B cell (primary cell): ENCODE measurements around the gene WIPI1. TPM values are rescaled to one million over a fixed set of nuclear protein-coding genes. Genes with fewer than 3 reads are reported as not detected.

ENCODE experiments used
- ATAC-seq: fragments of 200-7000 bp; cut with Tn5 transposase; one replicate; pipeline ENCODE4 v1.10.0; 2021; ENCODE audit warnings: low read depth, mild to moderate bottlenecking, moderate number of reproducible peaks, moderate library complexity
- CTCF ChIA-PET: fragments of 350-600 bp; sonication (Branson Sonifier 250); formaldehyde crosslinking; loops from one replicate; lab custom pipeline; 2021; ENCODE audit warnings: antibody characterized with exemption, inconsistent platforms; lab: Charles Lee
- POLR2A ChIA-PET: fragments of 350-600 bp; sonication (Branson Sonifier 250); formaldehyde crosslinking; loops from one replicate; lab custom pipeline; 2021; ENCODE audit warnings: antibody characterized with exemption; lab: Charles Lee
- DNase-seq: peaks from one replicate; pipeline ENCODE4 v3.0.0; 2013
- H2AFZ ChIP-seq: 2 replicates; pipeline ENCODE4 v1.6.1; 2012; ENCODE audit warnings: mild to moderate bottlenecking, low read depth, low read length; ENCODE audit not compliant: insufficient read depth, poor library complexity, severe bottlenecking
- H3K27ac ChIP-seq, 2 donors: 1 replicate in 1 of 2; 2 replicates in 1 of 2; pipeline ENCODE4 v1.5.1; 2012 to 2013; ENCODE audit warnings: low read length in 2 of 2, mild to moderate bottlenecking in 2 of 2, moderate library complexity in 1 of 2
- H3K27me3 ChIP-seq, 4 experiments: fragments of 200-600 bp in 1 of 4; sonication (generic) in 1 of 4; replicated peaks in 1 of 4; 1 replicate in 2 of 4; 2 replicates in 2 of 4; pipeline versions ENCODE4 v1.6.1 to v1.7.0; 2013 to 2016; ENCODE audit warnings: low read length in 3 of 4, mild to moderate bottlenecking in 2 of 4, mixed read lengths in 1 of 4, moderate library complexity in 1 of 4; ENCODE audit not compliant: insufficient read depth in 4 of 4, control insufficient read depth in 3 of 4; ENCODE audit errors: control extremely low read depth in 1 of 4
- H3K36me3 ChIP-seq, 2 experiments: replicated peaks in 1 of 2; 1 replicate in 1 of 2; 2 replicates in 1 of 2; pipeline versions ENCODE4 v1.6.1 to v1.7.1; 2013; ENCODE audit warnings: low read length in 1 of 2; ENCODE audit not compliant: insufficient read depth in 2 of 2, control insufficient read depth in 1 of 2; ENCODE audit errors: control extremely low read depth in 1 of 2, extremely low read depth in 1 of 2
- H3K4me1 ChIP-seq, 2 donors: fragments of 200-600 bp in 1 of 2; sonication (generic) in 1 of 2; 1 replicate in 1 of 2; 2 replicates in 1 of 2; pipeline versions ENCODE4 v1.5.1 to v1.6.1; 2013 to 2017; ENCODE audit warnings: low read length in 2 of 2; ENCODE audit not compliant: control insufficient read depth in 2 of 2, insufficient read depth in 2 of 2
- H3K4me2 ChIP-seq: replicated peaks from 2 replicates; pipeline ENCODE3; 2012; ENCODE audit warnings: mild to moderate bottlenecking, low read depth, low read length; ENCODE audit not compliant: poor library complexity, severe bottlenecking
- H3K4me3 ChIP-seq, 5 experiments: fragments of 200-600 bp in 1 of 5; sonication (generic) in 1 of 5; 1 replicate in 3 of 5; 2 replicates in 2 of 5; pipeline versions ENCODE4 v1.5.1 to v1.7.0; 2011 to 2016; ENCODE audit warnings: low read length in 4 of 5, mild to moderate bottlenecking in 4 of 5, low read depth in 2 of 5, control low read depth in 1 of 5, moderate library complexity in 1 of 5; ENCODE audit not compliant: insufficient read depth in 1 of 5; ENCODE audit errors: control extremely low read depth in 1 of 5, extremely low read depth in 1 of 5
- H3K79me2 ChIP-seq: fragments of 200-600 bp; sonication (generic); one replicate; pipeline ENCODE4 v1.6.0; 2016; ENCODE audit warnings: low read length; ENCODE audit not compliant: control insufficient read depth, insufficient read depth
- H3K9ac ChIP-seq: fragments of 200-600 bp; sonication (generic); 2 replicates; pipeline ENCODE4 v1.6.1; 2017; ENCODE audit warnings: mild to moderate bottlenecking, low read length, moderate library complexity
- H3K9me3 ChIP-seq, 3 donors: one replicate each; pipeline versions ENCODE4 v1.6.1 to v1.7.1; 2013; ENCODE audit warnings: low read length in 2 of 3; ENCODE audit not compliant: control insufficient read depth in 2 of 3, insufficient read depth in 1 of 3; ENCODE audit errors: control extremely low read depth in 1 of 3
- H4K20me1 ChIP-seq: 2 replicates; pipeline ENCODE4 v1.6.0; 2012; ENCODE audit warnings: mild to moderate bottlenecking, low read length; ENCODE audit not compliant: insufficient read depth, control insufficient read depth, poor library complexity, severe bottlenecking
- H3K27ac Mint-ChIP-seq: one replicate; pipeline ENCODE4 v1.8.0; 2021; ENCODE audit warnings: mixed read lengths
- H3K27me3 Mint-ChIP-seq: one replicate; pipeline ENCODE4 v1.8.0; 2021; ENCODE audit warnings: mixed read lengths
- H3K4me1 Mint-ChIP-seq: one replicate; pipeline ENCODE4 v1.8.0; 2021; ENCODE audit warnings: mixed read lengths
- H3K4me3 Mint-ChIP-seq: one replicate; pipeline ENCODE4 v1.8.0; 2021; ENCODE audit warnings: mixed read lengths
- H3K9me3 Mint-ChIP-seq: one replicate; pipeline ENCODE4 v1.8.0; 2022; ENCODE audit warnings: mixed read lengths; ENCODE audit not compliant: insufficient read depth
- EZH2 ChIP-seq: IDR thresholded peaks from 2 replicates; pipeline ENCODE4 v1.6.1; 2012; ENCODE audit warnings: borderline replicate concordance, low read depth, mild to moderate bottlenecking, moderate library complexity, low read length; ENCODE audit not compliant: insufficient read depth, poor library complexity, severe bottlenecking
- WGBS: methylation state at CpG from one replicate; pipeline ENCODE4 v1.1.5; 2013; ENCODE audit warnings: missing lambda C conversion rate; ENCODE audit not compliant: insufficient coverage; 5-methylcytosine and 5-hydroxymethylcytosine counted together
- intact Hi-C: fragments of 100-400 bp; cut with micrococcal nuclease; formaldehyde crosslinking; loops from one replicate; pipeline ENCODE4 v1.10.0; 2022
- polyA plus RNA-seq: library from polyadenylated mRNA; depleted of rRNA; stranded (reverse); fragments of >200 nt; gene quantifications from 2 replicates; pipeline ENCODE4 v1.2.3, GENCODE V29; 2012
- total RNA-seq, 2 donors: library from RNA; stranded (reverse); fragments of 120-200 nt in 1 of 2; gene quantifications; 1 replicate in 1 of 2; 2 replicates in 1 of 2; pipeline versions ENCODE4 v1.2.3 to v1.2.4, GENCODE V29; 2013 to 2022
- TF ChIP-seq, protein P1 (sequence below): fragments of 200-600 bp; IDR thresholded peaks from one replicate; pipeline ENCODE4 v1.8.0; 2022; ENCODE audit warnings: antibody characterized with exemption, mild to moderate bottlenecking

Gene WIPI1
- total and polyA plus RNA-seq, 2 donors (not counting 1 experiment from before 2014, with no cell fraction given), result 6.0 to 14.7 TPM

DNA sequence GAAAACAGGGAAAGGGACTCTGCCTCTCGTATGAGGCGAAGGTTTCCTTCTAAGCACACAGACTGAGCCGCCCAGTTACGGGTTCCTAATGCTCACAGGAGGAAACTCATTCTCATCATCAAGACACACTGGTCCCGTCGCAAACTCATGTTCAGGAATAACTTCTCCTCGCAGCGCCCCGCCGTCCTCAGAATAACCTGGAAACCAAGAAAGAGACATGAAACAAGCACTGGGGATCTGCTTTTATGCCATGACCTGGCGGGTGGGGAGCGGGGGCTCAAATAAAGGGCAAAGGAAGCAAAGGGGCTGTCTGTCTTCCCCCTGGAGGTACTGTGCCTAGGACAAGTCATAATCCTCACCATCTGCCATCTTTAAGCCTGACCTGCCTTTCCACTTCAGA is 31.3 kb downstream of the WIPI1 start:
- Histone ChIP-seq H3K9ac (no peak overlapping the region), H3K27ac (no peak overlapping the region), H3K79me2 (no peaks in the 10 kb centered on the region), H3K27me3 (no peaks in the 10 kb centered on the region), H3K4me3 (no peak overlapping the region), H3K4me2 (no peak overlapping the region), H2AFZ (no peak overlapping the region), H3K4me1 (no peaks in the 10 kb centered on the region), H4K20me1 (no peaks in the 10 kb centered on the region), H3K9me3 (no peaks in the 10 kb centered on the region), H3K36me3 (no peaks in the 10 kb centered on the region)
- H3K4me3 Mint-ChIP-seq, result no peak overlapping the region
- TF ChIP-seq, protein P1, sequence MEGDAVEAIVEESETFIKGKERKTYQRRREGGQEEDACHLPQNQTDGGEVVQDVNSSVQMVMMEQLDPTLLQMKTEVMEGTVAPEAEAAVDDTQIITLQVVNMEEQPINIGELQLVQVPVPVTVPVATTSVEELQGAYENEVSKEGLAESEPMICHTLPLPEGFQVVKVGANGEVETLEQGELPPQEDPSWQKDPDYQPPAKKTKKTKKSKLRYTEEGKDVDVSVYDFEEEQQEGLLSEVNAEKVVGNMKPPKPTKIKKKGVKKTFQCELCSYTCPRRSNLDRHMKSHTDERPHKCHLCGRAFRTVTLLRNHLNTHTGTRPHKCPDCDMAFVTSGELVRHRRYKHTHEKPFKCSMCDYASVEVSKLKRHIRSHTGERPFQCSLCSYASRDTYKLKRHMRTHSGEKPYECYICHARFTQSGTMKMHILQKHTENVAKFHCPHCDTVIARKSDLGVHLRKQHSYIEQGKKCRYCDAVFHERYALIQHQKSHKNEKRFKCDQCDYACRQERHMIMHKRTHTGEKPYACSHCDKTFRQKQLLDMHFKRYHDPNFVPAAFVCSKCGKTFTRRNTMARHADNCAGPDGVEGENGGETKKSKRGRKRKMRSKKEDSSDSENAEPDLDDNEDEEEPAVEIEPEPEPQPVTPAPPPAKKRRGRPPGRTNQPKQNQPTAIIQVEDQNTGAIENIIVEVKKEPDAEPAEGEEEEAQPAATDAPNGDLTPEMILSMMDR, result no peak
- TF ChIP-seq EZH2, result no peak
- no peaks in the 10 kb centered on the region for H3K9me3 Mint-ChIP-seq
- CTCF ChIA-PET, result interaction anchor here (0.6 to 3.5 kb wide), 3 partner anchors 10 to 368 kb away, joined by 4 to 9 read pairs (median 4); no protein-coding TSS in a partner anchor
- DNase-seq (no peak), ATAC-seq (no peak)
- H3K27me3 Mint-ChIP-seq, result no peaks in the 10 kb centered on the region
- H3K27ac Mint-ChIP-seq, result no peak overlapping the region
- POLR2A ChIA-PET, result no interaction called here
- 97% methylated on average over 8 of the region's 12 CpGs for WGBS
- intact Hi-C loops, result no loop called here
- H3K4me1 Mint-ChIP-seq, result no peaks in the 10 kb centered on the region

DNA sequence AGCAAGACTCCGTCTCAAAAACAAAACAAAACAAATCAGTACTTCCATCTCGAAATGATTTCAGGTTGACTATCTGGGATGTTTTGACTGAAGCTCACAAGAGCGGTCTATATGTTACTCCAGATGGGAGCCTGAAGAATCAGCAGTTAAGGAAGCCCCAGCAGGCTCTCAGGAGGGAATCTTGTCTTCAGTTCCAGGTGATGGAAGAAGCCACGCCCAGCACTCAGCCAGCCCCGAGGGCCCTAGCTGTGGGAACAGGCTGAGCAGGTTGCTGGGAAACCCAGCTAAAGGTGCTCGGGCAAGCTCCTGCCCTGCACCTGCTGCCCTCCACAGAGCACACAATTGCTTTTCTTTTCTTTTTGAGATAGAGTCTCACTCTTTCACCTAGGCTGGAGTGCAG is 32.4 kb downstream of the WIPI1 start:
- intact Hi-C loops, result no loop called here
- Histone ChIP-seq H3K9ac (no peak overlapping the region), H3K27ac (no peak overlapping the region), H3K4me3 (no peak overlapping the region), H3K4me2 (no peak overlapping the region), H3K4me1 (no peaks in the 10 kb centered on the region), H3K36me3 (no peaks in the 10 kb centered on the region), H3K79me2 (no peaks in the 10 kb centered on the region), H3K27me3 (no peaks in the 10 kb centered on the region), H2AFZ (no peak overlapping the region), H4K20me1 (no peaks in the 10 kb centered on the region), H3K9me3 (no peaks in the 10 kb centered on the region)
- TF ChIP-seq, protein P1, result no peak
- no peak for TF ChIP-seq EZH2
- H3K4me3 Mint-ChIP-seq, result no peak overlapping the region
- ChIA-PET POLR2A (interaction anchor here (0.5 kb wide), 1 partner anchor 53 kb away, joined by 4 read pairs; no protein-coding TSS in a partner anchor), CTCF (interaction anchor here (0.7 to 3.5 kb wide), 3 partner anchors 11 to 247 kb away, joined by 3 to 9 read pairs (median 4); no protein-coding TSS in a partner anchor)
- H3K4me1 Mint-ChIP-seq, result no peaks in the 10 kb centered on the region
- no peaks in the 10 kb centered on the region for H3K27me3 Mint-ChIP-seq
- H3K9me3 Mint-ChIP-seq, result no peaks in the 10 kb centered on the region
- ATAC-seq (no peak), DNase-seq (no peak)
- no peak overlapping the region for H3K27ac Mint-ChIP-seq
- WGBS, result 95% methylated on average over 4 of the region's 6 CpGs
